ENCODE results near the gene FKRP.
"Not testable (repeated sequence)": the region's sequence is repeated elsewhere in the genome, so short reads cannot be mapped to it uniquely, and the experiment has no call there.

The FKRP gene

DNA sequence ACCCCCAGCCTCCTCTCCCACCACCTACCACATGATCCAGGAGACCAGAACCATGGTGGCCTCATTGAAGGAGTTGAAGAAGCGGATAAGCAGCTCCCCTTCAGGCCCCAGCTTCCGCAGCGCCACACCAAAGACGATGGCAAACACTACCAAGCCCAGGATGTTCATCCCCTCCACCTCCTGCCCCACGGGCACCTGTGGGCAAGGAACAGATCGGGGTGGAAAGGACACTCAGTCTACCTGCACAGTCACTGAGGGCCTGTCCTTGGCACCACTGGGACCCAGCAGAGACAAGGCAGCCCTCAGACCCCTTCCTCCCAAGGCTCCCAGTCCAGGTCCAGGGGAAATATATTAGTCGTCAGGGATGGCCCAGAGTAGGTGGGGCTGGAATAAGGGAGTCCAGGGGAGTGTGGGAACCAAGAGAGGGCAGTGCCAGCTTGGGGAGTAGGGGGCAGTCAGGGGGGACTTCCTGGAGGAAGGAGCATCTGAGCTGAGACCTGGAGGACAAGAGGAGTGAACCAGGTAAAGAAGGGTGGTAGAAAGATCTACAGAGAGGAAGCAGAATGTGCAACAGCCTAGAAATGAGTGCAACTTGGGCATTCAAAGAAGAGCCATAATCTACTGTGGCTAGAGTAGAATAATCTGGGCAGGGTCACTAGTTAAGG, 36.6 kb downstream of the FKRP start:
- DNase-seq = no peak
- intact Hi-C loops (cut with DNase I) = no loop called here

DNA sequence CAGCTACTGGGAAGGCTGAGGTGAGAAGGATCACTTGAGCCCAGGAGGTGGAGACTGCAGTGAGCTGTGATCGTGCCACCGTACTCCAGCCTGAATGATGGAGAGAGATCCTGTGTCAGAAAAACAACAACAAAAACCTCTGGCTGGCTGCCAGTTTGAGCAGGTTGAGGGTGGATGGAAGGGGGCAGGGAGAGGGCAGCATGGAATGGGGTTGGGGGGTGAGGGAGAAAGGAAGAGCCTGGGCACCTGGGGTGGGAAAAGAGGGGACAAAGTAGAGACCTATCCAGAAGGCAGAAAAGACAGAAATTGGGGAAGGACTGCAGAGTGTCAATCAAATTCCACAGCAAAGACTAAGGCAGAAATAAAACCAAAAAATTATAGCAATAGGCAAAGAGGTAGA, 37.8 kb downstream of the FKRP start:
- no peak for DNase-seq
- intact Hi-C loops (cut with DNase I) = no loop called here

DNA sequence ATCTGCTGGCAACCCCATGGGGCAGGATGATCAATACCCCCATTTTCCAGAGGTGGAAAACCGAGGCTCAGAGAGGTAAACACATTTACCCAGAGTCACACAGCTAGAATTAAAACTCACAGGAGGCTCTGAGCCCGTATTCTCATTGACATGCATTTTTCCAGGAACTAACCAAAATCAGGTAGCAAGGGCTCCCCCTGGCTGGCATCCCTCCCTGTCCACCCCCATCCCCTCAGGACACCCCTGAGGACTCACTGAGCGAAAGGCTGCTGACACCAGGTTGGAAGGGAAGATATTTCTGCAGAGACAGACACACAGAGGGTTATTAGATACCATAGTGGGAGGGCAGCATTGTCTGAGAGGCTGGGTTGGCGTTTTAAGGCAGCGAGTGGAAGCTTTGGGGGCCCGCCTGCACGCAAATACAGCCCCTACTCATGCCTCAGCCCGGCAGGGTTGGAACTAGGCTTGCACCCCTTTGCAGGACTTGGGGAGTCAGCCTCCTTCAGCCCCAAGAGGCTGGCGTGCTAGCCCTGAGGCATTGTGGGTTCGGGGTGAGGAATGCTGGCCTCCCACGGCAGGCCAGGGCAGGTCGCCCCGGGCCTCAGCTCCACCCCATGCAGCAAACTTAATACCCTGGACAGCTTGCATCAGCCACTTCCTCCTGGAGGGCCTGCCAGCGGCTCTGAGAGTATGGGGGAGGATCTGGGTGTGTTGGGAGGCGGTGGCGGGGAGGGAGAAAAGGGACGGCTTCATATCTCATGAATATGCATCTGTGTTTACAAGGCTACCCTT, 38.6 kb downstream of the FKRP start:
- intact Hi-C loops (cut with DNase I) = no loop called here
- no peak for DNase-seq

DNA sequence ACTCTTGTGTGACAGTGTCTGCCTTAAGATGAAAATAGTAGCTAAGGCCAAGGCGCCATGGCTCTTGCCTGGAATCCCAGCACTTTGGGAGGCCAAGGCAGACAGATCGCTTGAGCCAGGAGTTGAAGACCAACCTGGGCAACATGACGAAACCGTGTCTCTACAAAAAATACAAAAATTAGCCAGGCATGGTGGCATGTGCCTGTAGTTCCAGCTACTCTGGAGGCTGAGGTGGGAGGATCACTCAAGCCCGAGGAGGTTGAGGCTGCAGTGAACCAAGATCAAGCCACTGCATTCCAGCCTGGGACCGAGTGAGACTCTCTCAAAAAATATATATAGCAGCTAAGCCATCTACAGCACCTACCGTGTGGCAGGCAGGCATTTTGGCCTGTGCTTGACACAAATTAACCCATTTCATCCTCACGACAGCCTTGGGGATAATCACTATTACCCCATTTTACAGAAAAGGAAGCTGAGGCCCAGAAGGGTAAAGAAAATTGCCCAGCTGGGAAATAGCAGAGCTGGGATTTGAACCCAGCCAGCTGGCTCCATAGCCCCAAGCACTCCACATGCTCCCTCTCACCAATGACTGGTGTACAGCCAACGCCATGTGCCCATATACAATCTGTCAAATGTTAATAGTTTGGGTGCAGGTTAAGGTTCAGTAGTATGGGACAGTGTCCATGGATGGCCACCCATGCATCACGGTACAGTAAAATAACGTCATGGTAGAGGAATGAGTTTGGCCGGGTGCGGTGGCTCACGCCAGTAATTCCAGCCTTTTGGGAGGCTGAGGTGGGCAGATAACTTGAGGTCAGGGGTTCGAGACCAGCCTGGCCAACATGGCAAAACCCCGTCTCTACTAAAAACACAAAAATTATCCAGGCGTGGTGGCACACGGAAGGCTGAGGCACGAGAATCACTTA, 39.5 kb downstream of the FKRP start:
- intact Hi-C loops (cut with DNase I) = no loop called here
- no peak for DNase-seq

DNA sequence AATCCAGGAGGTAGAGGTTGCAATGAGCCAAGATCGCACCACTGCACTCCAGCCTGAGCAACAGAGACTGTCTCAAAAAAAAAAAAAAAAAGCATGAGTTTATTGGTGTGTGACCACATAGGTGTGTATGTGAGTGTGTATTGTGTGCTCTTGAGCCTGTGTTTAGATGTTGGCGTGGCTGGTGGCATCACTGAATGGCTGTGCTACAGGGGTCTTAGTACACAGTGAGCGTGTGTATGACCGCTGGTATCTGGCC, 40.1 kb downstream of the FKRP start:
- no peak for DNase-seq
- intact Hi-C loops (cut with DNase I) = no loop called here

DNA sequence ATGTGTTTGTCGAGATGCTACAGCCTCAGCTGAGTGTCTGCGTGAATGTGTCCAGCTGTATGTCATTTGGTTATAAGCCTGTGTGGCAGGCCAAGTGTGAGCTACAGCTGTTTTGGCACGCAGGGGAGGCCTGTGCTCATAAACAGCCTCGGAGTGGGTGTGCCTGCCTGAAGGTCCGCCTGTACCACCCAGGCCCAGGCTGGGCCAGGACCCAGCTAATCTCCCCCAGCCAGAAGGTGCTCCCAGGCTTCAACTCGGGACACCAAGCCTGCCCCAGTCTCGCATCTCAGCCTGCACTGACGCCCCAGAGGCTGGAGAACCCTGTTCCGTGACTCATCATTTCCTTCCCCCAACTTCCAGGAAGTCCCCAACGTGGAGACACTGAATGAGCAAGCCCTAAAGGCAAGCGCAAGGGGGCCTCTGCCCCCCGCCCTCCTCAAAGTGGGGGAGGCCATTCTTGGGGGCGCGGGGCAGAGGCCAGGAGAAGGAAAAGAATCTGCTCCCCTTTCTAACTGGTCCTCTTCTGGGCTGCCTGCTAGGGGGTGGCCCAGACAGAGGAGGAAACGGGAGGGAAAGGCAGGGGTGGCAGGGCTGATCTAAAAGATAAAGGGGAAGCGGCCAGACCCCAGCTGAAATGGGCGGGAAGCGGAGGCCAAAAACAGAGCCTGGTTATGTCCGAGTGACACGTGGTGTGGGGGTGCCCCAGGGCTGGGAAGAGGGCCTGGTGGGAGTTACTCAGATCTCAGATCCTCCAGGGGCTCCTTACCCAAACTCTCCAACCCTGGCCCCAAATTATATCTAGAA, 40.6 kb downstream of the FKRP start:
- intact Hi-C loops (cut with DNase I) = no loop called here
- DNase-seq = peak in 4 of 10 donors; percentile 19 to 84 (median 28)

DNA sequence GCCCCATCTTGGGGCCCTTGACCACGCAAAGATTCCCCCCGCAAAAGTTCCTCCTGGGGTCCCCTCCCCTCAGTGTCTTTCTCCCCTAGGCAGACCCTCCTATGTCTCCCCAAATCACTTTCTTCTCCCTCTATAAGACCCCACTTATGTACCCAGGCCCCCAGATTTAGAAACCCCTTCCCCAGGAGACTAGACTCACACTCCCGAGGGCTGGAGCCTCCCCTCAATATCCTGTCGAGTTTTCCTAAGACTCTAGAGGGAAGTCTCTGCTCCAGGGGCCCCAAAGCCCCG, 41.1 kb downstream of the FKRP start:
- no peak for DNase-seq
- intact Hi-C loops (cut with DNase I) = no loop called here

DNA sequence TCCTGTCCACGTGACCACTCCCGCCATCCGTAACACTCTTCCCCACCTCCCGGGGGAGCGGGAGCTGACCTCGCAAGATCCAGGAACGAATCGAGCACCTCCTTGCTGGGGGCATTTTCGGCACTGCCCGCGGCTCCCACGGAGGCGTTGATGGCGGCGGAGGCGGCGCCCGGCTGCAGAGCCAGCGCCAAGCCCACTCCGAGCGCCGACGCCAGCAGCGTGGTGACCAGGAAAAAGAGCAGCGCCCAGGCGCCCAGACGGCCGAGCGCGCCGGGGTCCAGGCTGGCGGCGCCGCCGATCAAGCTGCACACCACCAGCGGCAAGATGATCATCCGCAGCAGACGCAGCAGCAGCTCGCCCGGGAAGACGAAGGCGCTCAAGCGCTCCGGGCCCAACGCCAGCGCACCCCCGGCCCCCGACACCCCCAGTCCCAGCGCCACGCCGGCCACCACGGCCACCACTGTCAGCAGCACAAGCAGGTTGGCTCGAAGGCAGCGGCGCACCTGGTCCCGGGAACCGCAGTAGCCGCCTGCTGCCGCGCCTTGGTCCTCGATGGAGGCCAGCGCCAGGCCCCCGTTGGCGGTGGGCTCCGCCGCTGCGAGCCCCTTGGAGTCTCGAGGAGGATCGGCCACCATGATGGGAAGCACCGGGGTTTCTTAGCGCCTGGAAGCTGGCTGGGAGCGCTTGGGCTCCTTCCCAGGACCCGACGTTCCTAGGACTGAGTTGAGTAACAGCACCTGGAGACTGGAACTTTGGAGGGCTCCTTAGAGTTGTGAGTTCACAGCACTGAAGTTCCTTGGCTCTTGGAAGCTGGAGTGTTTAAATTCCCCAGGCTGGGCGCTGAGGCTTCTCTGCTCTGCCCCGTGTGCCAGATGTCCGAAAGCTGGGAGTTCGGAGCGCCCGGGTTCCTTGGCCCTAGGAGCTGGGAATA, 41.7 kb downstream of the FKRP start:
- intact Hi-C loops (cut with DNase I) = no loop called here
- peak in 1 of 10 donors; percentile 81 for DNase-seq

DNA sequence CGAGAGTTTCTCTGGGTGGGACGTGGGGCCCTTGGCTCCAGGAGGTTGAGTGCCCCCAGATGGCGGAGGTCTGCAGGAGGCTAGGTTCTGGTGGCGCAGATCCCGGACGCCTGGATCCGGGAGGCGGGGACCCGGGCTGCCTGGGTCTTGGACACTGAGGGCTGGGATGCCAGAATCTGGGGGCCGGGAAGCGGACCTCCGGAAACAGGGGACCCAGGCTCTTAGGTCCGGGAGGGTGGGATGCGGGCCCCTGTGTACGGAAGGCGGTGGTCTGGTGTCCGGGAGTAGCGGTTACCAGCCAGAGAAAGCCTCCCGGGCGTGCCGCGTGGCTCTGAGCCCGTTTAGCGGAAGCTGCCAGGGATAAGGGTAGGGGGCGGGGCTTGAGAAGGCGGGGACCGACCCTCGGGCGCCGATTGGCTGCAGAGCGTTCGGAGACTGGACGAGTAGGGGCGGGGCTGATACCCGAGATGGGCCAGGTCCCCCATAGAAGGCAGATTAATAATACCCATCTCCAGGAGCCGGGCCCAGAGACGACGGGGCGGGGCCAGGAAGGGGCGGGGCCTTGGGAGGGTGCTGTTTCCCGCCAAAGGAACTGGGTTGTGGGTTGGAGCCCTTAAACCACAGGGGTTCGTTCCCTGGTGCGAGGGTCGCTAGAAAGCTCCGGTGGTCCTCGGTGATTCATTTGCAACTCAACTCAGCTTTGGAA, 42.6 kb downstream of the FKRP start, which contains the start of gene SLC1A5:
TSS of gene SLC1A5 (minus strand) at position 333 of the 706 bp plus-strand sequence. CDS start 629 bp downstream, outside the sequence.
- DNase-seq = peak; percentile 36 to 96 (median 74)
- intact Hi-C loops (cut with DNase I) = no loop called here

DNA sequence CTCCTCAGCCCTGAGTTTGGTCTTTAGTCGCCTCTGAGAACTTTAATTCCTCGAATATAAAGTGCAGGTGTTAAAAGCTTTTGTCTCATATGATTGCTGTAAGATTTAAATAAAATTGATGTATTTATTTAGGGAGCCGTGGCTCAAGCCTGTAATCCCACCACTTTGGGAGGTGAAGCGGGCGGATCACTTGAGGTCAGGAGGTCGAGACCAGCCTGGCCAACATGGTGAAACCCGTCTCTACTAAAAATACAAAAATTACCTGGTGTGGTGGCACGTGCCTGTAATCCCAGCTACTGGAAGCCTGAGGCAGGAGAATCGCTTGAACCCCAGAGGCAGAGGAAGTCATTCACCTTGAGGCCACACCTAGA, 43.1 kb downstream of the FKRP start:
- intact Hi-C loops (cut with DNase I) = no loop called here
- no peak for DNase-seq

DNA sequence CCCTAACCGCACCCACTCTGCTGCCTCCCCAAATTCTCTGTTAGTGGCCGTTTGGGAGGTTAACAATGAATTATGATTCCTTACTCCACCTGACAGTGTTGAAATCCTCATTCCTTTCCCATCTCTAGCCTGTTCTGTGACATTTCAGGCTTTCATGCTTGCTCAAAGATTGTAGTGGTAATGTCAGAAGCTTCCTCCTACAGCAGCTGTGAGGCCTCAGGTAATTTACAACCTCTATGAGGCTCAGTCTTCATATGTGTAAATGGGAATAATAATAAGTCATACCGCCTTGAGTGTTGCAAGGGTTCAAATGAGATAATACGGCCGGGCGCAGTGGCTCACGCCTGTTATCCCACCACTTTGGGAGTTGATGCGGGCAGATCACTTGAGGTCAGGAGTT, 43.5 kb downstream of the FKRP start:
- intact Hi-C loops (cut with DNase I) = no loop called here
- DNase-seq = no peak

DNA sequence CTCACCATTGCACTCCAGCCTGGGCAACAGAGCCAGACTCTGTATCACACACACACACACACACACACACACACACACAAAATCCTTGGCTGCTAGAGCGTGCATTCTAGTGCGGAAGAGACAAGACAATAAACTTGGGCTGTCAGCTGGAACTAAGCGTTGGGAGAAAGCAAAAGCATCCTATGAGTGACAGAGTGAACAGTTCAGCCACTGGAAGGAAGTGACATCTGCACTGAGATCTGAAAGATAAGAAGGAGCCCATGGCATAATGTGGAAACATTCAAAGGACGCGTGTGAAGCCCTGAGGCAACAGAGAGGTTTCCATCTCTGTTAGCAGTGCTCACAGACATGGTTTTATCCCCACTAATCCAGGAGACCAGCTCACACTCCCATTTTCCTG, 46.1 kb downstream of the FKRP start:
- DNase-seq = no peak
- intact Hi-C loops (cut with DNase I) = no loop called here

DNA sequence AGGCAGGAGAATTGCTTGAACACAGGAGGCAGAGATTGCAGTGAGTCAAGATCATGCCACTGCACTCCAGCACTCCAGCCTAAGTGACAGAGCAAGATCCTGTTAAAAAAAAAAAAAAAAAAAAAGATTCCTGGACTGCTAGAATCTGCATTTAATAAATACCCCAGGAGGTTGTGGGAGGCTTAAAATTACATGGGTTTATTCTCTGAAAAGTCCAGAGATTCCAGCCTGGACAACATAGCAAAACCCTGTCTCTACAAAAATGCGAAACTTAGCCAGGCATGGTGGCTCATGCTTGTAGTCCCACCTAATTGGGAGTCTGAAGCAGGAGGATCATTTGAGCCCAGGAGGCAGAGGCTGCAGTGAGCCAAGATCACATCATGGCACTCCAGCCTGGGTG, 52.0 kb downstream of the FKRP start:
- intact Hi-C loops (cut with DNase I) = no loop called here
- DNase-seq = no peak

DNA sequence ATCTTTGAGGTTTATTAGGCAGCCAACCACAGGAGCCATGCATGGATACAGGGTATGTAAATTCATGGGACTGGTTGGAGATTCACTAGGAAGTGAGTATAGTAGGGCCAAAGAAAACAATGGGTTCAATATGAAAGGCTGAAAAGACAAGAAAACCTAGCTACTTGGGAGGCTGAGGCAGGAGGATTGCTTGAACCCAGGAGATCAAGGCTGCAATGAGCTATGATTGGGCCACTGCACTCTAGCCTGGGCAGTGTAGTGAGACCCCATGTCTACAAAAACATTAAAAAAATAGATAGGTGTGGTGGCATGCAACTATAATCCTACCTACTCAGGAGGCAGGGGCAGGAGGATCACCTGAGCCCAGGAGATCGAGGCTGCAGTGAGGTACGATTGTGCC, 52.9 kb downstream of the FKRP start:
- no peak for DNase-seq
- intact Hi-C loops (cut with DNase I) = no loop called here

DNA sequence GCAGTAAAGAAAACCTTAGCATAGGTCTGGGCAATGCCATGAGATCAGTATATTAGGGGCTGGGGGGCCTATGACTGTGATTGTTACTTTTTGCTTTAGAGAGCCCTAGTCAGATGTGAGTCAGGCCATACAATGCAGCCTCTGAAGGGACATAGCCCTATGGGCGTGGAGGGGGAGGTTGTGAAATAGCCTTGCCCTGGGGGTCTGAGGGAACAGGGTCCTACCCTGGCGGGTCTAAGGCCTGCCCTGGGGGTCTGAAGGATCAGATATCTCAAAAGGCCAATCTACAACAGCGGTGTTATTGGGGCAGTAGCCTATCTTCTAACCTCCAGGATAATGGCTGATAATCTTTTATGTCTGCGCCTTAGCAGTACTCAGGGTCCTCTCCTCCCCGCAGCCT, 56.3 kb downstream of the FKRP start:
- DNase-seq = no peak
- intact Hi-C loops (cut with DNase I) = no loop called here

DNA sequence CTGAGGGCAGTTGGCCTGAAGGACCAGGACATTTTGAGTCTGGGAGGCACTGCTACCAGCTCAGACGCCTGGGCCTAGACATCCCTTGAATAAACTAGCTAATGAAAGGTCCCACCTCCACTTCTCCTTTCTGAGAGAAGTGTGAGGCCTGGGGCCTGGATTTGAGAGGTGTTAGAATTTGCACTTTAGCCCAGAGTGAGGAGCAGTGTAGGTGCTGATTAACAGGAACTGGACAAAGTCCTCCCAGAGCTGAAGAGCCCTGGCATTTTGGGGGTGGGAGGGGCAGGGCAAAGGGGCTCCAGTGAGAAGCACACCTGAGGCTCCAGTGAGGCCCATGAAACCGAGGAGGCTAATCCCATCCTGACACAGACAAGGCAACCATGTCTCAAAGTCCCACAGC, 57.7 kb downstream of the FKRP start:
- no peak for DNase-seq

DNA sequence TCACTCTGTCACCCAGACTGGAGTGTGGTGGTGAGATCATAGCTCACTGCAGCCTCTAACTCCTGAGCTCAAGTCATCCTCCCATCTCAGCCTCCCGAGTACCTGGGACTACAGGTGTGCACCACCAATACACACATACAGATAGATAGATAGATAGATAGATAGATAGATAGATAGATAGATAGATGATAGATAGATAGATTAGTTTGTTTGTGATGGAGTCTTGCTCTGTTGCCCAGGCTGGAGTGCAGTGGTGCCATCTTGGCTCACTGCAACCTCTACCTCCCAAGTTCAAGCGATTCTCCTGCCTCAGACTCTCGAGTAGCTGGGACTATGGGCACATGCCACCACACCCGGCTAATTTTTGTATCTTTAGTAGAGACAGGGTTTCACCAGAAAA, 58.6 kb downstream of the FKRP start:
- DNase-seq; intact Hi-C loops (cut with DNase I): not testable (repeated sequence)

More for the DNA sequence above, 57.7 kb downstream of the FKRP start:
- intact Hi-C loops (cut with DNase I) = no loop called here

DNA sequence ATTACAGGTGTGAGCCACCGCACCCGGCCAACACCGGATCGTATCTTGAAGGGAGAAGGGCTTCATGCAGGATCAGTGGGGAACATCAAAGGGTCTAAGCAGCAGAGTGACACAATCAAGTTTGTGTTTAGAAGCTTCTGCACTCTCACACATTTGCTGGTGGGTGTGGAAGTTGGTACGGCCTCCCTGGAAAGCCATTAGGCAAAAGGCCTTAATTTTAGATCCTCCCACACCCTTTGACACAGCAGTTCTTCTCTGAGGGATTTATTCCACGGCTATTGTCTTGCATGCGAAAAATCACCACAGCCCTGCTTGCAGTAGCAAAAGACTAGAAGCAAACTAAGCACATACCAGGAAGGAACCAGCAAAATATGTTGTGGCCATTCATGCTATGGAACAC, 60.8 kb downstream of the FKRP start:
- intact Hi-C loops (cut with DNase I) = no loop called here
- DNase-seq = no peak
